CD4-positive, alpha-beta T cell treated with Interleukin-17A for 4 hours (primary cell): ENCODE results near the gene HDX.
"Not testable (repeated sequence)": the region's sequence is repeated elsewhere in the genome, so short reads cannot be mapped to it uniquely, and the experiment has no call there.

Experiments
- DNase-seq: peaks from one replicate; pipeline ENCODE4 v3.0.0-alpha.2; 2020; ENCODE audit warnings: mixed read lengths

Gene HDX

DNA sequence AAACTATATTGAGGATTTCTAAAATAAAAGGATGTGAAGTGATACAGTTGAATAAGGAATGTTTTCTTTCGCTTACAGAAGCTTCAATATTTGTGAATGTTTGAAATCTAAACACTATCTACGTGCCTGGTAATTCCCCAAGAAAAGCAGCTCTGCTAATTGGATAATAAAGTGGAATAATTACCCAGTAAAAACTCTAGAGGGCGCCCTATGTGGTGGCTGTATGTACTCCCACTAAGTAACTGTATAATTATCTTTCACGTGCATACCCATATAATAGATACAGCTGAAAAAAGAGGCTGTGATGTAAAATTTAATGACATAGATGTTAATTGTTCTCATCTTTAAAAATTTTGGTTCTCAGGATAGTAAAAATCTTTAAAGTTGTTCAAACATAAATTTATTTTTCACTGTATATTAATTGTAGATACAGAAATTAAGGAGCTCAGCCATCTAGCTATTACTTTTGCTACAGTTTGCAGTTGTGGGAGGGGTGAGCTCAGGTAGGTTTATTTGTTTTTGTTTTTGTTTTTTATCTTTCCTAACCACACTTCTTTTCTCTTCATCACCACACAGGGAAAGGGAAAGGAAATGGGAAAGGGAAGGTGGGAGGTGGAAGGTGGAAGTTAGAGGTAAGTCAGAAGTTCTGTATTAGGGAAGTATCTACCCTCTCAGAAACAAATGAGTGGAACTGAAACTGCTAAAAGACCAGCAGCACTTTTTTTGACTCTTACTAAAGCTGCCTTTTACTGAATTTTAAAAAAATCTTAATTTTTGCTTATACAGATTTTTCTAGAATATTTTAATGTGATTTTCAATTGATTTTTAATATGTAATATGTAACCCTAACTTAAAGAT lies 162.5 kb downstream of the HDX start:
- no peak for DNase-seq

DNA sequence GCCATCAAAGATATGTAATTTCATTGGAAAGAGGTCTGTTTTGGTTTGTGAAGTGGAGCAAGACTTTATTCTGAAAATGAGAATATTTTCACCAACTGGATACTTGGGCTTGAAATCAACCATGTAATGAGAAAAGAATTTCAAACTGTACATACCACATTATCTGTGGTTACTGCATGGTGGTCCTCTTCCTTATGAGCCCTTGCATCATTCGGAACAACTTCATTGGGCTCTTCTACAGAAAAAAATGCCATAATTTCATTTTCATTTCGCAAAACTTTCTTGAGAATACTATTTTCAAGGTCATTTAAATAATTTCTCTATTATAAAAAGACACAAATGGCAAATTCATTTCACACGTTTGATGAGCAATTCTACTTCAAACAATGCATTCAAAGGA lies 165.6 kb downstream of the HDX start:
- DNase-seq: no peak

DNA sequence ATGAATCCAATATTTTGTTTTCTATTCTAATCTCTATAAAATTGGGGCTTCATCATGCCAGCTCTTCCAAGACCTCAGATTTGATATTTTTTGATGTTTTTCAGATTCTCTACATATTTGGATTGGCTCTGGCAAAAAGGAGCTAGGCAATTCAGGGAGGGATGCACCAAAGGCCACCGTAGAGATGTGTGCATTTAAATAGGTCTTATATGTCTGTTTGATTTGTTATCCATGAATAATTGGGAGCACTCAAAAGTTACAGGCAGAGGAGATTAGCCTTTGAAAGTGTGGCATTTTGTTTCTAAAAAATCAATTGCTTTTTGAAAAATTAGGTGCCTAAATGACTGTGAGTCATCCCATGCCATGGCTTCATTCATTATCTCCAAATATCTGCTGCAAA lies 167.1 kb downstream of the HDX start:
- DNase-seq: no peak

DNA sequence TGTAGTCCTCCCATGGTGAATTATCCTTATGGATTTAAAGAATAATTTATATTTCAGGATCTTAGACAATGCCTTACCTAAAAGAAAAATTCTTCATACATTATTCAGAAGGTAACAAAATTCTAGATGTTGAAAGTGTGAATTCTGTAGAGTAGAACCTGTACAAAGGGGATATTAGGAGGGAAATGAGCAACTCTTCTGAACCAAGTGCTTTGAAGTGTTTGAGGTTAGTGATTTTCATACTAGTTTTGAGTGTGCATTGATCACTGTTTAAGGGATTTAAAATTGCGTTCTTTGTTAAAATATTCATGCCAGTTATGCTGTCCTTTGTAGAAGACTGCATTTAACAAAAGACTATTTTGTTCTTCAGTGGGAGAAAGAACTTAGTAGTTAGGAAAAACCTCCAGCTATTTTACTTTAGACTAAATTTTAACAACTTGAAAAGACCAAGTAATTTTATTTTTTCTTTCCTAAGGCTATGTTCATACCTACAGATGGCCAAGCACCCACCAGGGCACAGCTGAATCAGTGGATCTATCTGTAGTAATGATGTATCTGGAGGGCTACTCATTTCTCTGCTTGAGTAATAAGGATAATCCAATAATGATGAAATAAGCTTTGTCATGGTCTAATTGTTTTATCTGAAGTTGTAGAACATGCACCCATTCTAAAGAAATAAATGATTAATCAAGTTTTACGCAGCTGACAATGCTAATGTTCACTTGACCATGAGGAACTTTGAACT lies 180.0 kb downstream of the HDX start:
- no peak for DNase-seq

DNA sequence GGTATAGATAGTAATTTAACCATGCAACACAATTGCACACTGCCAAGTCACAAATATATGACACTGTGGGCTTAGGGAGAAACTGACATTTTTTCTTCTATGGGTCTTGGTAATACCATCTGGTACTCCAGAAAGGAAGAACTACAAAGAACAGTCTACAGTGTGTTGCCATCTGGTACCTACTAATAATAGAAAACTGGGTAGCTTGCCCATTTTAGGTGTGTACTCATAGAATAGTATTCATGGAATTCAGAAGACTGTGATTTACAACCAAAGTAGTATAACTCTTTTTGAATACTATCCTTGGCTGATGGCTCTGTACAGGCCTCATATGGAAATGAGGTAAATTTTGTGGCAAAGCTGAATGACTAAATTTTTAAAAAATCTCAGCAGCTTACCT lies 181.6 kb downstream of the HDX start:
- DNase-seq: no peak

DNA sequence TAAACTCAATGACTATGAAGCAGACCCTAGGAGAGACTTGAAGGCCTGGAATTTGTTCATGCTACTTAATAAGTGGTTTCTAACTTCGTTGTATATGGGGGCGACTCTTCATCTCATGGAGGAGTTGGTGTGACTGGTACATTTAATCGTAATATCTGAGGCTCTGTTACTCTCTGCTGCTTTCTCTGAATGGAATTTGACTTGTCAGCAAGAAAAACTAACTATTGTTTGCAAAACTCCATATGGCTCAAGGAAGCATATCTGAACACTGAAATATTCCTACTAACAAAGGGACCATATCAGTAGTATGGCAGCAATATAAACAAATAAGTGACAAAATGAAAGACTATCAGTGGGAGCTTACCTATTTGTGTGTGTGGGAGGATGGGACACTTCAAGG lies 182.2 kb downstream of the HDX start:
- no peak for DNase-seq

DNA sequence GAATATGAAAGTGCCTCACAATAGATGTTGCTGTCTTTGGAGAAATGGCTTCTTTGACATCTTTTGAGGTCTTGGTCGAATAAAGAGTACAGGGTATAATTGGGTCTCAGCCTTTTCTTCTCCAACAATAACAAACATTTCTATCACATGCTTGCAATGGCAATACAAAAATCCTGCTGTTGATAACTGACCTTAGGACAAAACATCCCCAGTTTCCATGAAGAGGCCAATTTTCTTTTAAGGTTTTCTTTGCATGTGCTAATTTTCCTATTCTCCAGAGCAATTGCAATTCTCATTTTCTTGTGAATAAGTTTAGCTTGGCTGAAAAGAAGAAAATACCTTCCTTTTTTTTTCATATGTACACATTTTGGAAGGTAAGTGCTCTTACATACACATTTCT lies 183.6 kb downstream of the HDX start:
- DNase-seq: no peak

DNA sequence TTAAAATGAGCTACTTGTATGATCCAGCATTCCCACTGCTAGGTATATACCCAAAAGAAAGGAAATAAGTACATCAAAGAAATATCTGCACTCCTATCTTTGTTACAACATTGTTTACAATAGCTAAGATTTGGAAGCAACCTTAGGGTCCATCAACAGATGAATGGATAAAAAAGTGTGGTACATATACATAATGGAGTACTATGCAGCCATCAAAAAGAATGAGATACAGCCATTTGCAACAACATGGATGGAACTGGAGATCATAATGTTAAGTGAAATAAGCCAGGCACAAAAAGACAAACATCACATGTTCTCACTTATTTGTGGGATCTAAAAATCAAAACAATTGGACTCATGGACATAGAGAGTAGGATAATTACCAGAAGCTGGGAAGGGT lies 186.3 kb downstream of the HDX start:
- DNase-seq: not testable (repeated sequence)
